SK-N-MC (cell line): ENCODE results near the gene PIAS2.

Experiments
- FOXP2 ChIP-seq: optimal IDR thresholded peaks from 2 replicates; pipeline ENCODE3; 2011; ENCODE audit warnings: mild to moderate bottlenecking, moderate library complexity; ENCODE audit not compliant: insufficient read depth; ENCODE audit errors: extremely low read length, control extremely low read depth
- POLR2AphosphoS5 ChIP-seq: IDR thresholded peaks from 2 replicates; pipeline ENCODE4 v1.6.1; 2012; ENCODE audit warnings: mild to moderate bottlenecking, low read depth, low read length, borderline replicate concordance

- TF ChIP-seq POLR2AphosphoS5 (no peak), FOXP2 (no peak)
Observed at GRCh38 chr18:46939998-46940571, 22.8 kb upstream of the PIAS2 start.
